A549 (cell line): ENCODE measurements around the gene SSMEM1. TPM values are rescaled to one million over a fixed set of nuclear protein-coding genes. Genes with fewer than 3 reads are reported as not detected.

Experiments
- ATAC-seq, 2 experiments: fragments of 200-7000 bp in 1 of 2; fragments of >200 bp in 1 of 2; cut with Nextera tagmentation in 1 of 2; cut with Tn5 transposase in 1 of 2; 3 replicates each; pipeline versions ENCODE4 v1.8.0 to v1.9.1; 2018 to 2020; ENCODE audit warnings: mild to moderate bottlenecking in 1 of 2, moderate library complexity in 1 of 2
- CTCF ChIA-PET: fragments of 300-600 bp; sonication (Branson Sonifier 250); formaldehyde crosslinking; extraction: SDS; loops from one replicate; lab custom pipeline; 2021; ENCODE audit warnings: antibody characterized with exemption, inconsistent platforms; lab: Yijun Ruan, JAX
- POLR2A ChIA-PET: fragments of 350-600 bp; formaldehyde crosslinking; extraction: SDS; loops from one replicate; lab custom pipeline; 2021; ENCODE audit warnings: antibody characterized with exemption, inconsistent platforms; lab: Yijun Ruan, JAX
- DNase-seq, 2 experiments: peaks; one replicate each; pipeline versions ENCODE4 v3.0.0 to v3.0.0-alpha.2; 2011 to 2016; ENCODE audit warnings: low read depth in 1 of 2, low spot score in 1 of 2
- FAIRE-seq: peaks from 2 replicates; lab custom pipeline; 2011; peaks lifted over from hg19 to GRCh38; lab: Jason Lieb, UNC
- H3K27ac ChIP-seq, 2 experiments: fragments of >200 bp; sonication (Bioruptor Twin); formaldehyde crosslinking; 3 replicates each; pipeline ENCODE4 v1.5.1; 2016 to 2017
- H3K4me1 ChIP-seq: fragments of >200 bp; sonication (Bioruptor Twin); formaldehyde crosslinking; 3 replicates; pipeline ENCODE4 v1.6.1; 2016
- H3K4me2 ChIP-seq: fragments of >200 bp; sonication (Bioruptor Twin); formaldehyde crosslinking; 3 replicates; pipeline ENCODE4 v1.6.1; 2016
- H3K4me3 ChIP-seq: fragments of >200 bp; sonication (Bioruptor Twin); formaldehyde crosslinking; 3 replicates; pipeline ENCODE4 v1.5.1; 2016
- H3K9me3 ChIP-seq: fragments of >200 bp; sonication (Bioruptor Twin); formaldehyde crosslinking; 3 replicates; pipeline ENCODE4 v1.6.1; 2016
- CBX2 ChIP-seq: fragments of 200-600 bp; sonication (generic); IDR thresholded peaks from 2 replicates; pipeline ENCODE4 v1.6.1; 2016; ENCODE audit warnings: low read depth, mild to moderate bottlenecking, borderline replicate concordance
- CBX8 ChIP-seq: fragments of 200-600 bp; sonication (generic); IDR thresholded peaks from 2 replicates; pipeline ENCODE4 v1.6.1; 2016
- CHD4 ChIP-seq: fragments of 200-600 bp; sonication (generic); IDR thresholded peaks from 2 replicates; pipeline ENCODE4 v1.6.1; 2016; ENCODE audit warnings: antibody characterized with exemption, mild to moderate bottlenecking, borderline replicate concordance
- EHMT2 ChIP-seq: fragments of 200-600 bp; sonication (generic); IDR thresholded peaks from 2 replicates; pipeline ENCODE4 v1.6.1; 2016; ENCODE audit warnings: antibody characterized with exemption, low read depth, mild to moderate bottlenecking, moderate library complexity
- ESRRA ChIP-seq: fragments of 150-350 bp; IDR thresholded peaks from 2 replicates; pipeline ENCODE4 v1.6.1; 2014; ENCODE audit warnings: mild to moderate bottlenecking, low read length, borderline replicate concordance
- FOSB ChIP-seq: fragments of 250-450 bp; sonication (Bioruptor Pico); IDR thresholded peaks from 2 replicates; pipeline ENCODE4 v1.5.0; 2020; ENCODE audit warnings: mild to moderate bottlenecking, moderate library complexity
- GATA3 ChIP-seq: IDR thresholded peaks from 2 replicates; pipeline ENCODE4 v1.6.1; 2012; ENCODE audit warnings: borderline replicate concordance
- HDAC2 ChIP-seq: fragments of 200-600 bp; sonication (generic); IDR thresholded peaks from 2 replicates; pipeline ENCODE4 v1.6.1; 2016
- HOXB13 ChIP-seq: fragments of 250-450 bp; sonication (Bioruptor Pico); IDR thresholded peaks from 2 replicates; pipeline ENCODE4 v1.5.0; 2020; ENCODE audit warnings: low read depth, mild to moderate bottlenecking, moderate library complexity
- HOXB5 ChIP-seq: fragments of 250-450 bp; sonication (Bioruptor Pico); IDR thresholded peaks from 2 replicates; pipeline ENCODE4 v1.5.0; 2020; ENCODE audit warnings: mild to moderate bottlenecking, moderate library complexity
- JUN ChIP-seq, 2 experiments: fragments of >200 bp; sonication (Bioruptor Twin); formaldehyde crosslinking; IDR thresholded peaks; 2 replicates in 1 of 2; 3 replicates in 1 of 2; pipeline ENCODE4 v1.6.1; 2016 to 2017
- JUNB ChIP-seq: fragments of >200 bp; sonication (Bioruptor Twin); formaldehyde crosslinking; IDR thresholded peaks from 2 replicates; pipeline ENCODE4 v1.6.1; 2016
- KDM1A ChIP-seq: fragments of 200-600 bp; sonication (generic); IDR thresholded peaks from 2 replicates; pipeline ENCODE4 v1.6.1; 2016; ENCODE audit warnings: low read depth, mild to moderate bottlenecking
- MYC ChIP-seq: IDR thresholded peaks from 2 replicates; pipeline ENCODE4 v1.6.1; 2012; ENCODE audit warnings: mild to moderate bottlenecking, inconsistent platforms, low read length, improper control_type of control experiment, borderline replicate concordance
- NPAS2 ChIP-seq: fragments of 250-450 bp; sonication (Bioruptor Pico); IDR thresholded peaks from 2 replicates; pipeline ENCODE4 v1.8.0; 2022; ENCODE audit warnings: mild to moderate bottlenecking, moderate library complexity, borderline replicate concordance
- NR3C1 ChIP-seq: fragments of >200 bp; sonication (Bioruptor Twin); formaldehyde crosslinking; IDR thresholded peaks from 3 replicates; pipeline ENCODE4 v1.6.1; 2017
- PHF8 ChIP-seq: fragments of 200-600 bp; sonication (generic); IDR thresholded peaks from 2 replicates; pipeline ENCODE4 v1.6.1; 2016; ENCODE audit warnings: low read depth, mild to moderate bottlenecking, antibody characterized with exemption, moderate library complexity, borderline replicate concordance
- POLR2A ChIP-seq: IDR thresholded peaks from 2 replicates; pipeline ENCODE4 v1.6.1; 2012; ENCODE audit warnings: mild to moderate bottlenecking, low read length
- RARB ChIP-seq: fragments of 250-450 bp; sonication (Bioruptor Pico); IDR thresholded peaks from 2 replicates; pipeline ENCODE4 v1.8.0; 2021; ENCODE audit warnings: mild to moderate bottlenecking, moderate library complexity
- RCOR1 ChIP-seq: fragments of 150-350 bp; IDR thresholded peaks from 2 replicates; pipeline ENCODE4 v1.6.1; 2014; ENCODE audit warnings: antibody characterized with exemption, low read length, low read depth
- RFX5 ChIP-seq: fragments of 450-650 bp; IDR thresholded peaks from 2 replicates; pipeline ENCODE4 v1.7.1; 2014; ENCODE audit warnings: antibody characterized with exemption, mild to moderate bottlenecking, moderate library complexity
- SREBF2 ChIP-seq: fragments of 450-650 bp; IDR thresholded peaks from 2 replicates; pipeline ENCODE4 v1.6.1; 2014; ENCODE audit warnings: mild to moderate bottlenecking, moderate library complexity
- TP53 ChIP-seq: fragments of 250-450 bp; sonication (Bioruptor Pico); IDR thresholded peaks from 2 replicates; pipeline ENCODE4 v1.5.0; 2021; ENCODE audit warnings: mild to moderate bottlenecking, moderate library complexity
- USF2 ChIP-seq: fragments of 450-650 bp; IDR thresholded peaks from 2 replicates; pipeline ENCODE4 v1.6.1; 2014; ENCODE audit warnings: antibody characterized with exemption
- WGBS: methylation state at CpG from one replicate; pipeline ENCODE4 v1.1.6; 2017; ENCODE audit errors: missing lambda C conversion rate; 5-methylcytosine and 5-hydroxymethylcytosine counted together
- polyA plus RNA-seq, 4 experiments: library from polyadenylated mRNA; depleted of rRNA in 3 of 4; stranded (reverse); fragments of >200 nt; fragmentation: RNase III in 1 of 4; extraction: RNeasy Plus Mini Kit Qiagen cat#74134 plus additional on column Dnase treatment in 1 of 4; gene quantifications; 2 replicates in 3 of 4; 3 replicates in 1 of 4; pipeline ENCODE4 v1.2.3, GENCODE V29; 2011 to 2017
- TF ChIP-seq, protein P1 (sequence below): fragments of >200 bp; sonication (Bioruptor Twin); formaldehyde crosslinking; IDR thresholded peaks from 3 replicates; pipeline ENCODE4 v1.5.1; 2016
- TF ChIP-seq, protein P2 (sequence below): IDR thresholded peaks from 2 replicates; pipeline ENCODE4 v1.6.1; 2012

SSMEM1 gene
- polyA plus RNA-seq, 2 of the 4 experiments (the other 2 are of a cell fraction): not detected

DNA sequence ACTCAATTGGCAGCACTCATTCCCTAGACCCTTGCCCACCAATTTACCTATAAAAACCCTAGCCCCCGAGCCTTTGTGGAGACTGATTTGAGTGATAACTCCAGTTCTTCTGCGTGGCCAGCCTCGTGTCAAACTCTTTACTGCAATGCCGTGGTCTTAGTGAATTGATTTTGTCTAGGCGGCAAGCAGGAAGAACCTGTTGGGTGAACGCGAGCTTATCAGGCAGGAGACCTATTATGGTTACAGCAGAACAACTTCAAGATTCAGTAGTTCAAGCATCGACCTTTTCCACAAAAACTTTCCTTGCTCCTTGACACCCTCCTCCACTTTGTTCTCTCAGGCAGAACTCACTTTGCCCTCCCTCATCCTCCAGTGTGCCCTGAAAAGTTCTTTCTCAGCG lies 12.2 kb downstream of the SSMEM1 start:
- 41% methylated on average over 9 of the region's 9 CpGs for WGBS
- CTCF ChIA-PET: no interaction called here
- POLR2A ChIA-PET: no interaction called here

DNA sequence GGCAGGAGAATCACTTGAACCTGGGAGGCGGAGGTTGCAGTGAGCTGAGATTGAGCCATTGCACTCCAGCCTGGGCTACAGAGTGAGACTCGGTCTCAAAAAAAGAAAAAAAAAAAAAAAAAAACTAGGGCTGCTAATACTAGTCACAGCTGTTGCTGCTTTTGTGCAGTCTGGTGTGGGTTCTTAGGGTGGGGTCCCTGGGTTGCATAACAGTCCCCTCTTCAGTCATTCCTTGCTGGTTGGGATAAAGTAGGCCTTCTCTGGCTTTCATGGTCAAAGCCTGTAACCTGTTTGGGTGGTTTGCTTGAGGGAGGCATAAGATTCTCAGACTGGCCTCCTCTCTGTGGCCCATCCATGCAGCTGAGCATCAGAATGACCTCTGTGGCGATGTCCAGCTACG lies 14.1 kb downstream of the SSMEM1 start:
- no peak overlapping the region for H3K4me2 ChIP-seq
- DNase-seq: no peak
- H3K9me3 ChIP-seq: no peaks in the 10 kb centered on the region
- ChIA-PET POLR2A (no interaction called here), CTCF (interaction anchor here (0.6 kb wide), 1 partner anchor 82 kb away, joined by 4 read pairs; no protein-coding TSS in a partner anchor)
- no peak overlapping the region for H3K4me3 ChIP-seq
- H3K4me1 ChIP-seq: no peaks in the 10 kb centered on the region
- no peak for ATAC-seq
- H3K27ac ChIP-seq: no peak overlapping the region
- FAIRE-seq: no peak
- WGBS: 74% methylated on average over 4 of the region's 4 CpGs
- TF ChIP-seq POLR2A: no peak
- no peak for TF ChIP-seq RFX5
- no peak for TF ChIP-seq MYC
- no peak for TF ChIP-seq GATA3
- TF ChIP-seq EHMT2: no peak
- TF ChIP-seq CBX2: no peak
- TF ChIP-seq USF2: no peak
- no peak for TF ChIP-seq JUNB
- TF ChIP-seq PHF8: no peak
- TF ChIP-seq NR3C1: no peak
- no peak for TF ChIP-seq JUN (IDR thresholded peaks at IDR 0.05)
- no peak for TF ChIP-seq ESRRA
- TF ChIP-seq RCOR1: no peak
- TF ChIP-seq HOXB5 (CRISPR knock-in tag): no peak
- TF ChIP-seq CHD4: no peak
- TF ChIP-seq NPAS2 (CRISPR knock-in tag): no peak
- TF ChIP-seq, protein P1, sequence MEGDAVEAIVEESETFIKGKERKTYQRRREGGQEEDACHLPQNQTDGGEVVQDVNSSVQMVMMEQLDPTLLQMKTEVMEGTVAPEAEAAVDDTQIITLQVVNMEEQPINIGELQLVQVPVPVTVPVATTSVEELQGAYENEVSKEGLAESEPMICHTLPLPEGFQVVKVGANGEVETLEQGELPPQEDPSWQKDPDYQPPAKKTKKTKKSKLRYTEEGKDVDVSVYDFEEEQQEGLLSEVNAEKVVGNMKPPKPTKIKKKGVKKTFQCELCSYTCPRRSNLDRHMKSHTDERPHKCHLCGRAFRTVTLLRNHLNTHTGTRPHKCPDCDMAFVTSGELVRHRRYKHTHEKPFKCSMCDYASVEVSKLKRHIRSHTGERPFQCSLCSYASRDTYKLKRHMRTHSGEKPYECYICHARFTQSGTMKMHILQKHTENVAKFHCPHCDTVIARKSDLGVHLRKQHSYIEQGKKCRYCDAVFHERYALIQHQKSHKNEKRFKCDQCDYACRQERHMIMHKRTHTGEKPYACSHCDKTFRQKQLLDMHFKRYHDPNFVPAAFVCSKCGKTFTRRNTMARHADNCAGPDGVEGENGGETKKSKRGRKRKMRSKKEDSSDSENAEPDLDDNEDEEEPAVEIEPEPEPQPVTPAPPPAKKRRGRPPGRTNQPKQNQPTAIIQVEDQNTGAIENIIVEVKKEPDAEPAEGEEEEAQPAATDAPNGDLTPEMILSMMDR: no peak
- no peak for TF ChIP-seq TP53 (CRISPR knock-in tag)
- no peak for TF ChIP-seq HOXB13

More for the DNA sequence above, 12.2 kb downstream of the SSMEM1 start:
- no peak overlapping the region for H3K4me2 ChIP-seq
- ATAC-seq: no peak
- H3K27ac ChIP-seq: no peak overlapping the region
- no peaks in the 10 kb centered on the region for H3K4me1 ChIP-seq
- no peak for FAIRE-seq
- TF ChIP-seq, protein P2, sequence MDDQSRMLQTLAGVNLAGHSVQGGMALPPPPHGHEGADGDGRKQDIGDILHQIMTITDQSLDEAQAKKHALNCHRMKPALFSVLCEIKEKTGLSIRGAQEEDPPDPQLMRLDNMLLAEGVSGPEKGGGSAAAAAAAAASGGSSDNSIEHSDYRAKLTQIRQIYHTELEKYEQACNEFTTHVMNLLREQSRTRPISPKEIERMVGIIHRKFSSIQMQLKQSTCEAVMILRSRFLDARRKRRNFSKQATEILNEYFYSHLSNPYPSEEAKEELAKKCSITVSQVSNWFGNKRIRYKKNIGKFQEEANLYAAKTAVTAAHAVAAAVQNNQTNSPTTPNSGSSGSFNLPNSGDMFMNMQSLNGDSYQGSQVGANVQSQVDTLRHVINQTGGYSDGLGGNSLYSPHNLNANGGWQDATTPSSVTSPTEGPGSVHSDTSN: no peak
- TF ChIP-seq RARB (CRISPR knock-in tag): no peak
- no peak for TF ChIP-seq TP53 (CRISPR knock-in tag)
- TF ChIP-seq SREBF2: no peak
- no peak for TF ChIP-seq RCOR1
- no peak for TF ChIP-seq NPAS2 (CRISPR knock-in tag)
- no peak for TF ChIP-seq HOXB5 (CRISPR knock-in tag)
- H3K9me3 ChIP-seq: no peaks in the 10 kb centered on the region
- DNase-seq: no peak
- H3K4me3 ChIP-seq: no peak overlapping the region

GRCh38 chr7:130223646-130224045 lies 16.0 kb downstream of the SSMEM1 start:
- no peak overlapping the region for H3K4me2 ChIP-seq
- FAIRE-seq (no peak), DNase-seq (no peak), ATAC-seq (no peak)
- no peak overlapping the region for H3K4me3 ChIP-seq
- H3K27ac ChIP-seq: no peak overlapping the region
- TF ChIP-seq USF2 (no peak), KDM1A (no peak), FOSB (CRISPR knock-in tag) (no peak), MYC (no peak), CBX8 (no peak), POLR2A (no peak), NPAS2 (CRISPR knock-in tag) (no peak), HDAC2 (no peak)
- ChIA-PET POLR2A (no interaction called here), CTCF (no interaction called here)
- no peaks in the 10 kb centered on the region for H3K9me3 ChIP-seq
- no peaks in the 10 kb centered on the region for H3K4me1 ChIP-seq
- WGBS: 81% methylated on average over 1 of the region's 1 CpG
